Measurements from ENCODE around the gene LARP4.
A peak's percentile ranks its signal among the peaks of the same experiment; 100 is the strongest.
"Not testable (repeated sequence)": the region's sequence is repeated elsewhere in the genome, so short reads cannot be mapped to it uniquely, and the experiment has no call there.

The LARP4 gene

GRCh38 chr12:50419112-50419909, 18.6 kb downstream of the LARP4 start:
- H3K4me3 ChIP-seq (ENCODE audit: low read depth, low read length), result no peak overlapping the region
- H3K27ac ChIP-seq (ENCODE audit: extremely low read depth, low read depth, low read length), result no peak overlapping the region
- ChIA-PET POLR2A (interaction anchor here (0.5 kb wide), 1 partner anchor 442 kb away, joined by 3 read pairs; no protein-coding TSS in a partner anchor), CTCF (interaction anchor here (0.6 to 0.7 kb wide), 2 partner anchors 16 to 77 kb away, joined by 4 read pairs; no protein-coding TSS in a partner anchor)
- H3K4me1 ChIP-seq (ENCODE audit: control insufficient read depth, insufficient read depth, low read length), result peaks cover 10% of the 10 kb centered on the region
- TF ChIP-seq ZNF138 (tag by site-specific recombination; IDR thresholded peaks at IDR 0.05; ENCODE audit: borderline replicate concordance) (no peak), SCRT1 (tag by site-specific recombination; IDR thresholded peaks at IDR 0.05; ENCODE audit: borderline replicate concordance) (0 out of 2 replicates have a peak, but pooled peaks have one; percentile 23), ZEB2 (tag by site-specific recombination; IDR thresholded peaks at IDR 0.05) (0 out of 2 replicates have a peak, but pooled peaks have one; percentile 41), ZNF121 (tag by site-specific recombination; IDR thresholded peaks at IDR 0.05) (peak; percentile 87), PRDM1 (tag by site-specific recombination; IDR thresholded peaks at IDR 0.05) (peak; percentile 36; the same call in 1 of the 2 replicates), ZNF302 (tag by site-specific recombination; IDR thresholded peaks at IDR 0.05; ENCODE audit: low read depth) (no peak), OSR2 (tag by site-specific recombination; IDR thresholded peaks at IDR 0.05) (peak; percentile 66), SP3 (tag by site-specific recombination; IDR thresholded peaks at IDR 0.05) (peak; percentile 17; the same call in 1 of the 2 replicates), ZNF544 (tag by site-specific recombination; IDR thresholded peaks at IDR 0.05) (no peak), ZBTB17 (tag by site-specific recombination; IDR thresholded peaks at IDR 0.05) (0 out of 2 replicates have a peak, but pooled peaks have one; percentile 17), KLF1 (tag by site-specific recombination; IDR thresholded peaks at IDR 0.05) (peak; percentile 35; the same call in 1 of the 2 replicates), ZNF350 (tag by site-specific recombination; IDR thresholded peaks at IDR 0.05) (no peak)
- TF ChIP-seq, protein P1, sequence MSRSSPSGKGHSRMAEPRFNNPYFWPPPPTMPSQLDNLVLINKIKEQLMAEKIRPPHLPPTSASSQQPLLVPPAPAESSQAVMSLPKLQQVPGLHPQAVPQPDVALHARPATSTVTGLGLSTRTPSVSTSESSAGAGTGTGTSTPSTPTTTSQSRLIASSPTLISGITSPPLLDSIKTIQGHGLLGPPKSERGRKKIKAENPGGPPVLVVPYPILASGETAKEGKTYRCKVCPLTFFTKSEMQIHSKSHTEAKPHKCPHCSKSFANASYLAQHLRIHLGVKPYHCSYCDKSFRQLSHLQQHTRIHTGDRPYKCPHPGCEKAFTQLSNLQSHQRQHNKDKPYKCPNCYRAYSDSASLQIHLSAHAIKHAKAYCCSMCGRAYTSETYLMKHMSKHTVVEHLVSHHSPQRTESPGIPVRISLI (tag by site-specific recombination; IDR thresholded peaks at IDR 0.05), result peak; percentile 61
- peaks cover 4 to 11% of the 10 kb centered on the region in 2 experiments; a peak in 2 of 3 replicates for H3K36me3 ChIP-seq (ENCODE audit: control insufficient read depth in 2 of 2, insufficient read depth in 1 of 2, low read length in 2 of 2)
- H3K9me3 ChIP-seq (ENCODE audit: control insufficient read depth, insufficient read depth, low read depth, low read length), result no peaks in the 10 kb centered on the region

DNA sequence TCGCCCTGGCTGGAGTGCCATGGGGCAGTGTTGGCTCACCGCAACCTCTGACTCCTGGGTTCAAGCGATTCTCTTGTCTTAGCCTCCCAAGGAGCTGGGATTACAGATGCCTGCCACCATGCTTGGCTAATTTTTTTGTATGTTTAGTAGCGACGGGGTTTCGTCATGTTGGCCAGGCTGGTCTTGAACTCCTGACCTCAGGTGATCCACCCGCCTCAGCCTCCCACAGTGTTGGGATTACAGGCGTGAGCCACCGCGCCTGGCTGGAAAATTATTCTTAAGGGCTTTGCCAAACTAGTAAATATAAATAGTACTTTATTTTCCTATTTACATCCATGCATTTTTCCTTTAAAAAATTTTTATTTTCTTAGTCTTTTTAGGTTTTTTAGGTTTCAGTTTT, 22.2 kb downstream of the LARP4 start:
- H3K36me3 ChIP-seq (ENCODE audit: control insufficient read depth in 2 of 2, insufficient read depth in 1 of 2, low read length in 2 of 2); H3K27ac ChIP-seq (ENCODE audit: extremely low read depth, low read depth, low read length); POLR2A ChIA-PET; H3K4me3 ChIP-seq (ENCODE audit: low read depth, low read length); H3K9me3 ChIP-seq (ENCODE audit: control insufficient read depth, insufficient read depth, low read depth, low read length): not testable (repeated sequence)
- 0 out of 2 replicates have a peak, but pooled peaks have one; percentile 1 for TF ChIP-seq REPIN1 (tag by site-specific recombination; IDR thresholded peaks at IDR 0.05; ENCODE audit: low read depth)
- peaks cover 21% of the 10 kb centered on the region for H3K4me1 ChIP-seq (ENCODE audit: control insufficient read depth, insufficient read depth, low read length)
- CTCF ChIA-PET, result interaction anchor here (0.7 kb wide), 1 partner anchor 10 kb away, joined by 3 read pairs; no protein-coding TSS in a partner anchor

- TF ChIP-seq ZNF121 (tag by site-specific recombination; IDR thresholded peaks at IDR 0.05), result peak; percentile 76
- not testable (repeated sequence) for H3K9me3 ChIP-seq (ENCODE audit: control insufficient read depth, insufficient read depth, low read depth, low read length); H3K36me3 ChIP-seq (ENCODE audit: control insufficient read depth in 2 of 2, insufficient read depth in 1 of 2, low read length in 2 of 2); H3K4me3 ChIP-seq (ENCODE audit: low read depth, low read length); H3K27ac ChIP-seq (ENCODE audit: extremely low read depth, low read depth, low read length)
- H3K4me1 ChIP-seq (ENCODE audit: control insufficient read depth, insufficient read depth, low read length), result peaks cover 21% of the 10 kb centered on the region
- ChIA-PET CTCF (interaction anchor here (0.7 kb wide), 1 partner anchor 10 kb away, joined by 3 read pairs; no protein-coding TSS in a partner anchor), POLR2A (interaction anchor here (0.7 kb wide), 1 partner anchor 14 kb away, joined by 4 read pairs; no protein-coding TSS in a partner anchor)
These were observed 22.7 kb downstream of the LARP4 start for GRCh38 chr12:50423342-50423741.

DNA sequence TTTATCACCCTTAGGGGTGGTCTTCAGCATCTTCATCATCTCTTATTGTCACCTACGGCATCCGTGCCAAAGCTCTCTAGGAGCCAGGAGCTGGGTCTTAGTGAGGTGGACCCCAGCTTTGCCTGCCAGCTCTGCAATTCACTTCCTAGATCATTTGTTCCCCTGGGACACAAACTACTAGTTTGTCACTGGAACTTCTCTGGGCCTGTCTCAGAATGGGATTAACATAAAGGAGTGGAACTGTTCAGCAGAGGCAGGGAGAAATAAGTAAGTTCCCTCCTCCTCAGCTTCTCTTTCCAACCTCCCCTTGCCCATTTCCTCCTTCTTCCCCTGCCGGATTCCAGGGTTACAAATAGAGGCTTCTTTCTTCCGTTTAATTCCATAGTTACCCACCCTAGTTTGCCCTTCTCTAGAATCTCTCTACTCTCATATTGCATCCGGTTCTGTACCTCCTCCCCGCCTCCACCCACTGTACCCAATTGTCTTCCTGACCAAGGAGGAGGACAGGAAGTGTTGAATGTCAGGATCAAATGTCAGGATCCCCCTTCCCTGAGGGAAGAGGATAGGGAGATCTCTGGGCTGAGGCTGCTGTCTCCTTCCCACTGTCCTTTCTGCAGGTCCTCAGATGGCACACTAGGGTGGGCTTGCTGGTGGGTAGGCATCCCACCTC, 25.0 kb downstream of the LARP4 start:
- H3K27ac ChIP-seq (ENCODE audit: extremely low read depth, low read depth, low read length), result no peak overlapping the region
- H3K9me3 ChIP-seq (ENCODE audit: control insufficient read depth, insufficient read depth, low read depth, low read length), result no peaks in the 10 kb centered on the region
- H3K4me3 ChIP-seq (ENCODE audit: low read depth, low read length), result no peak overlapping the region
- ChIA-PET POLR2A (interaction anchor here (0.6 kb wide), 1 partner anchor 19 kb away, joined by 4 read pairs; no protein-coding TSS in a partner anchor), CTCF (no interaction called here)
- H3K36me3 ChIP-seq (ENCODE audit: control insufficient read depth in 2 of 2, insufficient read depth in 1 of 2, low read length in 2 of 2), result peaks cover 25 to 30% of the 10 kb centered on the region in 2 experiments
- H3K4me1 ChIP-seq (ENCODE audit: control insufficient read depth, insufficient read depth, low read length), result peaks cover 11% of the 10 kb centered on the region
- no peak for TF ChIP-seq ZNF132 (tag by site-specific recombination; IDR thresholded peaks at IDR 0.05; ENCODE audit: borderline replicate concordance)
- peak; percentile 44; the same call in 1 of the 2 replicates for TF ChIP-seq ZFHX2 (tag by site-specific recombination; conservative IDR thresholded peaks at IDR 0.05)
- TF ChIP-seq SP7 (tag by site-specific recombination; IDR thresholded peaks at IDR 0.05), result peak; percentile 37; the same call in 1 of the 2 replicates
- 0 out of 2 replicates have a peak, but pooled peaks have one; percentile 37 for TF ChIP-seq ZNF600 (tag by site-specific recombination; IDR thresholded peaks at IDR 0.05)
- TF ChIP-seq ZNF704 (tag by site-specific recombination; IDR thresholded peaks at IDR 0.05), result no peak
- TF ChIP-seq WT1 (tag by site-specific recombination; IDR thresholded peaks at IDR 0.05), result peak; percentile 35; the same call in 1 of the 2 replicates
- peak; percentile 60 for TF ChIP-seq EGR2 (tag by site-specific recombination; IDR thresholded peaks at IDR 0.05; ENCODE audit: low read depth)
- no peak for TF ChIP-seq ZNF670 (tag by site-specific recombination; IDR thresholded peaks at IDR 0.05; ENCODE audit: low read depth)
- TF ChIP-seq KLF1 (tag by site-specific recombination; IDR thresholded peaks at IDR 0.05), result 0 out of 2 replicates have a peak, but pooled peaks have one; percentile 24
- TF ChIP-seq MZF1 (tag by site-specific recombination; IDR thresholded peaks at IDR 0.05; ENCODE audit: borderline replicate concordance), result peak; percentile 85
- 0 out of 2 replicates have a peak, but pooled peaks have one; percentile 16 for TF ChIP-seq ZNF366 (tag by site-specific recombination; conservative IDR thresholded peaks at IDR 0.05)

All from HEK293 (cell line).